ENCODE results near the gene R3HDM4. TPM values are rescaled to one million over a fixed set of nuclear protein-coding genes. Genes with fewer than 3 reads are reported as not detected.

The R3HDM4 gene
- total RNA-seq, 1 experiment from 2014 or later, result 55.8 TPM

DNA sequence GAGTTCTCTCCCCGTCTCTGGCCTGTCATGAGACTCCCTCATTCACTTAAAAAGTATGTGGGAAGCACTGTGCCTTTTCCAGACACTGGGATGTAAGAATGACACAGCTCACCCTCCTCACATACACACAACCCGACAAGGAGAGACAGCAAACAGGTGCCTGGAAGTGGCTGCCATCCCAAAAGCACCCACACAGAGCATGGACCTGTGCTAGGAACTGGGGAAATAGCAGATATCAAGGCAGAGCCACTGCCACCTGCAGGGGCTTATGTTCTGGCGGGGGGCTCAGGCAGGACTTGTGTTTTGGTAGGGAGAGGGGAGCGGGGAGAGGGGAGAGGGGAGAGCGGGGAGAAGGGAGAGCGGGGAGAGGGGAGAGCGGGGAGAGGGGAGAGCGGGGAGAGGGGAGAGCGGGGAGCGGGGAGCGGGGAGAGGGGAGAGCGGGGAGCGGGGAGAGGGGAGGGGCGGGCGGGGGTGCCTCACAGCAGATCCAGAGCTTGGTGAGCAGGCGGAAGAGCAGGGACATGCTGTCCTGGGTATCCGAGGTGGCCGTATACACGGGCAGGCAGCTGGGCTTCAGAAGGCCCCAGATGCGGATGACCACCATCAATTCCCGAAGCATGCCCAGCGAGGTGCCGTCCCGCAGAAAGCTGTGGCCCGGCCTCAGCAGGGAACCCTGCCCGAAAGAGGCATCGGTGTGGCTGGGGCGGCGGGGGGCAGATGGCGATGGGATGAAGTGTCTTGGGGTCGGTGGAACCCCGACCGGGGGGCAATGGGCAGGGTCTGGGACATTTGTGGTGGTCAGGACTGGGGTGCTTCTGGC is 41.4 kb downstream of the R3HDM4 start:
- H3F3A ChIP-seq (ENCODE audit: insufficient read depth, low read depth), result peaks cover 44% of the 10 kb centered on the region
- ChIA-PET CTCF (no interaction called here), POLR2A (ENCODE audit: unreplicated experiment) (no interaction called here)
- no peak for DNase-seq
- H3K4me1 ChIP-seq (replicated peaks; ENCODE audit: insufficient read depth), result peaks cover 29% of the 10 kb centered on the region
- H3K79me2 ChIP-seq (ENCODE audit: low read depth), result no peaks in the 10 kb centered on the region
- H3K4me2 ChIP-seq, result no peak overlapping the region
- H3K27ac ChIP-seq, result no peak overlapping the region
- no peaks in the 10 kb centered on the region; the same call in 1 of the 2 replicates for H4K20me1 ChIP-seq (ENCODE audit: insufficient read depth)
- H3K27me3 ChIP-seq (ENCODE audit: insufficient read depth, low read depth), result no peaks in the 10 kb centered on the region
- no peak overlapping the region for H3K4me3 ChIP-seq
- no peaks in the 10 kb centered on the region for H3K9me3 ChIP-seq (ENCODE audit: insufficient read depth, low read depth)
- no peaks in the 10 kb centered on the region for H3K36me3 ChIP-seq (ENCODE audit: low read depth)
- no peaks in the 10 kb centered on the region for H3K9me2 ChIP-seq (ENCODE audit: insufficient read depth)
- intact Hi-C loops (cut with micrococcal nuclease; ENCODE audit: unreplicated experiment), result no loop called here
- BruUV-seq (replicated peaks), result no TSS peak
- H2AFZ ChIP-seq, result no peak overlapping the region
- no peak for TF ChIP-seq EZH2 (IDR thresholded peaks at IDR 0.05; ENCODE audit: low read depth)
- TF ChIP-seq, protein P1, sequence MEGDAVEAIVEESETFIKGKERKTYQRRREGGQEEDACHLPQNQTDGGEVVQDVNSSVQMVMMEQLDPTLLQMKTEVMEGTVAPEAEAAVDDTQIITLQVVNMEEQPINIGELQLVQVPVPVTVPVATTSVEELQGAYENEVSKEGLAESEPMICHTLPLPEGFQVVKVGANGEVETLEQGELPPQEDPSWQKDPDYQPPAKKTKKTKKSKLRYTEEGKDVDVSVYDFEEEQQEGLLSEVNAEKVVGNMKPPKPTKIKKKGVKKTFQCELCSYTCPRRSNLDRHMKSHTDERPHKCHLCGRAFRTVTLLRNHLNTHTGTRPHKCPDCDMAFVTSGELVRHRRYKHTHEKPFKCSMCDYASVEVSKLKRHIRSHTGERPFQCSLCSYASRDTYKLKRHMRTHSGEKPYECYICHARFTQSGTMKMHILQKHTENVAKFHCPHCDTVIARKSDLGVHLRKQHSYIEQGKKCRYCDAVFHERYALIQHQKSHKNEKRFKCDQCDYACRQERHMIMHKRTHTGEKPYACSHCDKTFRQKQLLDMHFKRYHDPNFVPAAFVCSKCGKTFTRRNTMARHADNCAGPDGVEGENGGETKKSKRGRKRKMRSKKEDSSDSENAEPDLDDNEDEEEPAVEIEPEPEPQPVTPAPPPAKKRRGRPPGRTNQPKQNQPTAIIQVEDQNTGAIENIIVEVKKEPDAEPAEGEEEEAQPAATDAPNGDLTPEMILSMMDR (conservative IDR thresholded peaks at IDR 0.05), result no peak

DNA sequence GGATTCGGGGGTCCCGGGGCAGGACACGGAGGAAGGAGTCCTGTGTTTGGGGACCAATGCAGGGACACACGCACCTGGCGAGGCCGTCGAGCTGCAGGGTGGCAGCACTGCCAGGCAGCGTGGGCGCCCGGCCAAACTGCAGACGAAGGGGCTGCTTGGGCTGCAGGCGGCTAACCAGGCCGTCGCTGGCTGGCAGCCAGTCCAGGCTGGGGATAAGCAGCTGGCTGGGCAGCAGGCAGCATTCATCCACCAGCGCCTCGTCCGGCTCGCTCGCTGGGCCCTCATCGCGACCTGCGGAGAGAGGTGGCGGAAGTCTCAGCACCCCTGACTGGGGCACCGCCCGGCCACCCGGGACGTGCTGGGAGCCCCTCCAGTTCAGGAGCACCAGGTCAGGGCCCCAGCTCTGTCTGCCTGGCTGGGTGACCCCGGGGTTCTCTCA is 42.0 kb downstream of the R3HDM4 start:
- H3F3A ChIP-seq (ENCODE audit: insufficient read depth, low read depth), result peaks cover 44% of the 10 kb centered on the region
- ChIA-PET POLR2A (ENCODE audit: unreplicated experiment) (no interaction called here), CTCF (no interaction called here)
- no peaks in the 10 kb centered on the region for H3K36me3 ChIP-seq (ENCODE audit: low read depth)
- no peaks in the 10 kb centered on the region for H3K9me2 ChIP-seq (ENCODE audit: insufficient read depth)
- peak in 1 of 2 experiments; percentile 26 for DNase-seq
- no peaks in the 10 kb centered on the region; the same call in 1 of the 2 replicates for H4K20me1 ChIP-seq (ENCODE audit: insufficient read depth)
- H3K9me3 ChIP-seq (ENCODE audit: insufficient read depth, low read depth), result no peaks in the 10 kb centered on the region
- H3K4me1 ChIP-seq (replicated peaks; ENCODE audit: insufficient read depth), result peaks cover 29% of the 10 kb centered on the region
- no peak overlapping the region for H3K4me3 ChIP-seq
- no TSS peak for BruUV-seq (replicated peaks)
- H3K27ac ChIP-seq, result no peak overlapping the region
- H3K79me2 ChIP-seq (ENCODE audit: low read depth), result no peaks in the 10 kb centered on the region
- H3K27me3 ChIP-seq (ENCODE audit: insufficient read depth, low read depth), result no peaks in the 10 kb centered on the region
- intact Hi-C loops (cut with micrococcal nuclease; ENCODE audit: unreplicated experiment), result no loop called here
- H3K4me2 ChIP-seq, result no peak overlapping the region
- TF ChIP-seq EZH2 (IDR thresholded peaks at IDR 0.05; ENCODE audit: low read depth), result no peak
- TF ChIP-seq, protein P1 (conservative IDR thresholded peaks at IDR 0.05), result no peak
- no peak overlapping the region for H2AFZ ChIP-seq

GRCh38 chr19:870314-870713 is 42.7 kb downstream of the R3HDM4 start:
- BruUV-seq (replicated peaks), result no TSS peak
- Histone ChIP-seq H3K27ac (peak overlapping the region; percentile 78), H3K4me2 (peak overlapping the region; percentile 60; the same call in 1 of the 2 replicates), H3K4me3 (no peak overlapping the region), H3K9me3 (ENCODE audit: insufficient read depth, low read depth) (no peaks in the 10 kb centered on the region), H2AFZ (no peak overlapping the region), H3K27me3 (ENCODE audit: insufficient read depth, low read depth) (no peaks in the 10 kb centered on the region), H3K36me3 (ENCODE audit: low read depth) (no peaks in the 10 kb centered on the region), H4K20me1 (ENCODE audit: insufficient read depth) (no peaks in the 10 kb centered on the region; the same call in 1 of the 2 replicates), H3K79me2 (ENCODE audit: low read depth) (no peaks in the 10 kb centered on the region), H3F3A (ENCODE audit: insufficient read depth, low read depth) (peaks cover 47% of the 10 kb centered on the region), H3K9me2 (ENCODE audit: insufficient read depth) (no peaks in the 10 kb centered on the region), H3K4me1 (replicated peaks; ENCODE audit: insufficient read depth) (peaks cover 29% of the 10 kb centered on the region)
- no peak for TF ChIP-seq EZH2 (IDR thresholded peaks at IDR 0.05; ENCODE audit: low read depth)
- TF ChIP-seq, protein P1 (conservative IDR thresholded peaks at IDR 0.05), result no peak
- no peak for DNase-seq
- intact Hi-C loops (cut with micrococcal nuclease; ENCODE audit: unreplicated experiment), result no loop called here
- ChIA-PET CTCF (no interaction called here), POLR2A (ENCODE audit: unreplicated experiment) (no interaction called here)

Data from PC-9 (cell line).